ENCODE results near the gene PAOX.

Gene PAOX

GRCh38 chr10:133343558-133343957 lies 35.5 kb upstream of the PAOX start:
- H3K9ac ChIP-seq (ENCODE audit: low read length): no peak overlapping the region
- no peaks in the 10 kb centered on the region for H4K20me1 ChIP-seq (ENCODE audit: insufficient read depth, low read length)
- no peaks in the 10 kb centered on the region for H3F3A ChIP-seq (ENCODE audit: insufficient read depth, low read length)
- H3K4me3 ChIP-seq (ENCODE audit: low read depth, low read length, poor library complexity, severe bottlenecking): no peak overlapping the region
- no peak for TF ChIP-seq CTCF (IDR thresholded peaks at IDR 0.05; ENCODE audit: low read length)
- TF ChIP-seq EZH2 (IDR thresholded peaks at IDR 0.05; ENCODE audit: borderline replicate concordance, low read length): no peak
- H3K9me2 ChIP-seq (ENCODE audit: low read depth, low read length): no peaks in the 10 kb centered on the region
- no peak overlapping the region for H3K4me2 ChIP-seq (ENCODE audit: low read length)
- no peaks in the 10 kb centered on the region for H3K79me2 ChIP-seq (ENCODE audit: insufficient read depth, low read length)
- no peaks in the 10 kb centered on the region for H3K9me3 ChIP-seq (ENCODE audit: low read length)
- no peak overlapping the region for H2AFZ ChIP-seq (ENCODE audit: low read length)
- H3K27me3 ChIP-seq (ENCODE audit: insufficient read depth, low read length): peaks cover 4% of the 10 kb centered on the region; the same call in 1 of the 2 replicates
- H3K4me1 ChIP-seq (ENCODE audit: insufficient read depth, low read length, severe bottlenecking): no peaks in the 10 kb centered on the region
- no peaks in the 10 kb centered on the region for H3K36me3 ChIP-seq (ENCODE audit: insufficient read depth, low read length)
- H3K27ac ChIP-seq (ENCODE audit: low read depth, low read length, poor library complexity, severe bottlenecking): no peak overlapping the region

- Histone ChIP-seq H3K79me2 (ENCODE audit: insufficient read depth, low read length) (no peaks in the 10 kb centered on the region), H3K9me2 (ENCODE audit: low read depth, low read length) (no peaks in the 10 kb centered on the region)
- no peak for TF ChIP-seq EZH2 (IDR thresholded peaks at IDR 0.05; ENCODE audit: borderline replicate concordance, low read length)
- TF ChIP-seq CTCF (IDR thresholded peaks at IDR 0.05; ENCODE audit: low read length): no peak
These were observed 34.8 kb upstream of the PAOX start for GRCh38 chr10:133344236-133344635.

GRCh38 chr10:133346413-133346812 lies 32.6 kb upstream of the PAOX start:
- no peak overlapping the region for H3K4me2 ChIP-seq (ENCODE audit: low read length)
- no peaks in the 10 kb centered on the region for H3K9me3 ChIP-seq (ENCODE audit: low read length)
- no peaks in the 10 kb centered on the region for H3K36me3 ChIP-seq (ENCODE audit: insufficient read depth, low read length)
- H4K20me1 ChIP-seq (ENCODE audit: insufficient read depth, low read length): no peaks in the 10 kb centered on the region
- H3K79me2 ChIP-seq (ENCODE audit: insufficient read depth, low read length): no peaks in the 10 kb centered on the region
- no peak for TF ChIP-seq CTCF (IDR thresholded peaks at IDR 0.05; ENCODE audit: low read length)
- TF ChIP-seq EZH2 (IDR thresholded peaks at IDR 0.05; ENCODE audit: borderline replicate concordance, low read length): no peak
- H3K9ac ChIP-seq (ENCODE audit: low read length): no peak overlapping the region
- H3K27ac ChIP-seq (ENCODE audit: low read depth, low read length, poor library complexity, severe bottlenecking): no peak overlapping the region
- H2AFZ ChIP-seq (ENCODE audit: low read length): no peak overlapping the region
- H3K4me3 ChIP-seq (ENCODE audit: low read depth, low read length, poor library complexity, severe bottlenecking): no peak overlapping the region
- no peaks in the 10 kb centered on the region for H3K4me1 ChIP-seq (ENCODE audit: insufficient read depth, low read length, severe bottlenecking)
- peaks cover 8% of the 10 kb centered on the region; the same call in 1 of the 2 replicates for H3K27me3 ChIP-seq (ENCODE audit: insufficient read depth, low read length)
- no peaks in the 10 kb centered on the region for H3F3A ChIP-seq (ENCODE audit: insufficient read depth, low read length)
- no peaks in the 10 kb centered on the region for H3K9me2 ChIP-seq (ENCODE audit: low read depth, low read length)

More at GRCh38 chr10:133344236-133344635, 34.8 kb upstream of the PAOX start:
- Histone ChIP-seq H3K36me3 (ENCODE audit: insufficient read depth, low read length) (no peaks in the 10 kb centered on the region), H3K4me1 (ENCODE audit: insufficient read depth, low read length, severe bottlenecking) (no peaks in the 10 kb centered on the region), H2AFZ (ENCODE audit: low read length) (no peak overlapping the region), H3K9ac (ENCODE audit: low read length) (no peak overlapping the region), H3K4me2 (ENCODE audit: low read length) (no peak overlapping the region), H3F3A (ENCODE audit: insufficient read depth, low read length) (no peaks in the 10 kb centered on the region), H3K27ac (ENCODE audit: low read depth, low read length, poor library complexity, severe bottlenecking) (no peak overlapping the region), H3K4me3 (ENCODE audit: low read depth, low read length, poor library complexity, severe bottlenecking) (no peak overlapping the region), H3K9me3 (ENCODE audit: low read length) (no peaks in the 10 kb centered on the region), H3K27me3 (ENCODE audit: insufficient read depth, low read length) (peaks cover 4% of the 10 kb centered on the region; the same call in 1 of the 2 replicates), H4K20me1 (ENCODE audit: insufficient read depth, low read length) (no peaks in the 10 kb centered on the region)
